HuH-7 (cell line): ENCODE data around the gene SLC35B2.
A peak's percentile ranks its signal among the peaks of the same experiment; 100 is the strongest.

Experiments used
- DNase-seq: peaks from one replicate; pipeline ENCODE4 v3.0.0; 2011; ENCODE audit warnings: low spot score

SLC35B2 gene

GRCh38 chr6:44257025-44257752 is at the start of gene SLC35B2:
SLC35B2 (minus strand) TSS chr6:44257528; CDS start chr6:44257410, 118 bp downstream.
- peak; percentile 82 for DNase-seq

- DNase-seq: no peak
These were observed 49.4 kb upstream of the SLC35B2 start for GRCh38 chr6:44306710-44307109.

GRCh38 chr6:44305200-44305725 is 47.9 kb upstream of the SLC35B2 start:
- DNase-seq: no peak

- peak; percentile 63 for DNase-seq
These were observed 47.2 kb upstream of the SLC35B2 start for GRCh38 chr6:44304282-44305199.

GRCh38 chr6:44303842-44304241 is 46.5 kb upstream of the SLC35B2 start:
- no peak for DNase-seq

- no peak for DNase-seq
These were observed 45.5 kb upstream of the SLC35B2 start for GRCh38 chr6:44302856-44303255.

GRCh38 chr6:44301782-44302564 is 44.6 kb upstream of the SLC35B2 start:
- DNase-seq: no peak

GRCh38 chr6:44301106-44301505 is 43.8 kb upstream of the SLC35B2 start:
- no peak for DNase-seq

- DNase-seq: no peak
These were observed 43.0 kb upstream of the SLC35B2 start for GRCh38 chr6:44300292-44300823.

GRCh38 chr6:44298864-44299263 is 41.5 kb upstream of the SLC35B2 start:
- no peak for DNase-seq

GRCh38 chr6:44298055-44298803 is 40.9 kb upstream of the SLC35B2 start:
- no peak for DNase-seq

- peak; percentile 30 for DNase-seq
These were observed 40.0 kb upstream of the SLC35B2 start for GRCh38 chr6:44297063-44298038.

GRCh38 chr6:44294832-44295791 is 37.8 kb upstream of the SLC35B2 start:
- DNase-seq: no peak

- DNase-seq: no peak
These were observed 35.5 kb upstream of the SLC35B2 start for GRCh38 chr6:44292661-44293365.

- no peak for DNase-seq
These were observed 34.5 kb upstream of the SLC35B2 start for GRCh38 chr6:44291841-44292240.

GRCh38 chr6:44289726-44290260 is 32.5 kb upstream of the SLC35B2 start:
- DNase-seq: no peak

- no peak for DNase-seq
These were observed 29.4 kb upstream of the SLC35B2 start for GRCh38 chr6:44286747-44287146.

GRCh38 chr6:44286285-44286565 is 28.9 kb upstream of the SLC35B2 start:
- no peak for DNase-seq
